KBM-7 (cell line): Measurements from ENCODE around the gene IL1RN.

Source experiments
- DNase-seq: peaks from one replicate; pipeline ENCODE4 v3.0.0-alpha.2; 2015
- in situ Hi-C: fragments of 300-500 bp; cut with MboI; formaldehyde crosslinking; loops from 2 replicates; pipeline ENCODE4 v1.14.3; 2020; ENCODE audit warnings: low sequenced_read_pairs, low pct_unique_long_range_greater_than_20kb, mixed read lengths

Gene IL1RN

GRCh38 chr2:113148606-113149552 is 21.5 kb downstream of the IL1RN start:
- DNase-seq: no peak
- in situ Hi-C loops: no loop called here

DNA sequence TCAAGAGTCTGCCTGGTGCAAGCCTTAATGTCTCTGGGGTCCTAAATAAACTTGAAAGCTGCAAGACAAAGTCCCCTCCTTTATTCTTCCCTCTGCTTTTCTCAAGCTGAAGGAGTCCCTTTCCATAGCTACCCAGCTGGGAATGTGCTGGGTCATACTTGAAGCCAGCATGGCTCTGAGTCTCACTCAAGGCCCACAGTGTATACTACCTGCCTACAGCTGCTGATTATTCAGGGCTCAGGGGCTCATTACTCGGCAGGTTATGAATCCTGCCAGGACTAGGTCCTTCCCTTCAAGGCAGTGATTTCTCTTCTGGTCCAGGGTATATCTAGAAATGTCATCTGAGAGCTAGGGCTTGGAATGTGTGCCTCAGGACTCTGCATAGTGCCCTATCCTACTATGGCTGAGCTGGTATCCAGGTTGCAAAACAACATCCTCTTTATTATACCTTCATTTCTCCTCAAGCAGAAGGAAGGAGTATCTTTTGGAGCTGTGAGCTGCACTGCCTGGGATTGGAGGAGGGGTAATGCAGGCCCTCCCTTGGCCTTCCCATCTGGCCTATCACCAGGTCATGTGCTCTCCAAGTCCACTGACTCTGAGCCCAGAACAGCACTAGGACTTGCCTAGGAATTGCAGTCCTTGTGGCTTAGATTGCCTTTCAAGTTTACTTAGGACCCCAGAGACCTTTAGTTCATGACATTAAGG is 22.3 kb downstream of the IL1RN start:
- in situ Hi-C loops: no loop called here
- no peak for DNase-seq

DNA sequence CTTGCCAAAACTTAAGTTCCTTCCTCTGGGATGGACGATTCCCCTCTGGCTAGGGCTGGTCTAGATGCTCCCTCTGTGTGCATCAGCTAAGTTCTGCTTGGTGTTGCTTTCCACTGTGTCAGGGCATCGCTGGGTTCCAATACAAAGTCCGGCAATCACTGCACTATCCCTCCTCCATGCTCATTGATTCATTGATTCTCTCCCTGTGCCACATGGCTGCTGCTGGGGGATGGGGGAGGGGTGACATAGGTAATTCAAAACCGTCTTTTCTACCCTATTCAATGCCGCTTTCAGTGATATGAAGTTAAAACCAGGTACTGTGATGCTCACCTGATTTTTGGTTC is 22.8 kb downstream of the IL1RN start:
- in situ Hi-C loops: no loop called here
- no peak for DNase-seq

DNA sequence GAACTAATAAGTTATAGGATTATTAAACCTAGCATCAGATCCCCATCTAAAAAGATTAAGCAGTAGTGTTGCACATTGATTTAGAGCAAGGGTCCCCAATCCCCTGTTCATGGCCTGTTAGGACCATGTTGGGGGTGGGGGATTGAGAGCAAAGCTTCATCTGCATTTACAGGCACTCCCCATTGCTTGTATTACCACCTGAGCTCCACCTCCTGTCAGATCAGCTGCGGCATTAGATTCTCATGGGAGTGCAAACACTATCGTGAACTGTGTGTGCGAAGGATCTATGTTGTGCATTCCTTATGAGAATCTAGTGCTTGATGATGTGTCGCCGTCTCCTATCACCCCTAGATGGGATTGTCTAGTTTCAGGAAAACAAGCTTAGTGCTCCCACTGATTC is 27.9 kb downstream of the IL1RN start:
- DNase-seq: no peak
- in situ Hi-C loops: no loop called here

DNA sequence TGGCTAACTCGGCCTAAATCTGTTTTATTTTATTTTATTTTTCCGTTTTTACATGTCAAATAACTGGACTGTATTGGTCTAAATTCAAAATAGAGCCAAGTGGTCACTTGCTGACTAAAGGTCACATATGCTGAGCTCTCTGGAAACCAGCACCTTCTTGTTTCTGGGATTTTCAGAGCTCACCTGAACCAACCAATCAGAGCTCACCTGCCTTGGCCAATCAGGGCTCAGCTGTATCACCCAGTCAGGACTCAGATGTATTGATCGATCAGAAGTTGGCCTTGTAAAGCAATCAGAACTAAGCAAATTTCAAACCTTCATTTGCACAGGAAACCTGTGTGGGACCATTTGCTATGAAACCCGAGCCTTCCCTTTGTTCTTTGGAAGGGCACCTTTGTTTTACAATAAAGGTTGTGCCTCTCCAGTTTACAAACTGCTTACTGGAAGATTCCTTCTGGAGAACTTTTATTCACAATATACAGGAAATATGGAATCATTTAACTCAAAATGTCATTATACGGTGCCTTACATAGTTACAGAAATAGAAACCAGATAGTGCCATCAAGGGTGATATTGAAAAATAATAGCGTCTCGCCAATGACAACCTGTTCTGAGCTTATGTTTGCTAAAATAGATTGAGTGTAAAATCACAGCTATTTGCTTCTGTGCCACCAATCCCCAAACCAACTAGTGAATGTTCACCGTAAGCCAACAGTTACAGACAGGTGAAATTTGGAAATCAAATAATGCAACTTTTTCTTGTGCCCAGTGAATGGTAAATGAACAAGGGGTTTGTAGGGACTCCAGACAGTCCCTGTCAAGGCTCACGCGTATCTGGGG is 29.1 kb downstream of the IL1RN start:
- in situ Hi-C loops: no loop called here
- DNase-seq: no peak

- DNase-seq: peak; percentile 44
- in situ Hi-C loops: no loop called here
Observed at GRCh38 chr2:113157118-113157896, 29.9 kb downstream of the IL1RN start.

DNA sequence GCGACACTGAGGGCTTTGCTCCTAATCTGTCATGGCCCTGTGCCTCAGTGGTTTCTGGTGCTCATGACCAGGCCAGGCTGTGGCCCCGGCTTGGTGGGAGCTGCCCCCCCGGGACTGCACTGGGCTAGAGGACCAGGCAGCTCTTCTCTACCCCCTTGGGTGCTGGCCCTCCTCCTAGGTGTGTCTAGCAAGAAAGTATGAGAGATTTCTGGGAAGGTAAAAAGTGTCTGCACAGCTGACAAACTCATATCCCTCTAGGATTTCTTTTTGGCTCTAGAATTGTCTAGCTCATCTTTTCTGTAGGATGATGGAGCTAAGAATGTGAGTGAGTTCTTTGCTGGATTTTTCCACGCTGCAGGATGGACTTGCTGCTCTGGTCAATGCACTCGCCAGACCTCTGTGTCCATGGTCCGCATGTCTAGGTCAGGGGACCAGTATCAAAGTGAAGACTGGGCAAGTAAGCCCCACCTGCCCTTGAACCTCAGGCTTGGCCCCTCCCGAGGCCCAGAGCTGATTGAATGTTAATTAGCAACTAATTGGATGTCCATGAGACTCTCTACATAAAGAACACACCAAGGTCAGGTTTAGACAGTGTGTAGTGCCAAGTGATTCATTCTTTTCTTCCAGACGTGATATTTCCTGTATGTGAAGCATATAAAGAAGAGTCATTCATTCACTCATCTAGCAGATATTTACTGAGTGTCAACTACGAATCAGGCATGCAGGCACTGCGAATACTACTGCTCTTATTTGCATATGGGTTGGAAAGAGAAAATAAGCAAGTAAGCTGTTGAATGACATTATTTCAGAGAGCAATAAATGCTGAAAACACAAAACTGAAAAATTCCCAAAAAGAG is 30.7 kb downstream of the IL1RN start:
- in situ Hi-C loops: no loop called here
- no peak for DNase-seq

GRCh38 chr2:113158884-113159553 is 31.6 kb downstream of the IL1RN start:
- no peak for DNase-seq
- in situ Hi-C loops: no loop called here

DNA sequence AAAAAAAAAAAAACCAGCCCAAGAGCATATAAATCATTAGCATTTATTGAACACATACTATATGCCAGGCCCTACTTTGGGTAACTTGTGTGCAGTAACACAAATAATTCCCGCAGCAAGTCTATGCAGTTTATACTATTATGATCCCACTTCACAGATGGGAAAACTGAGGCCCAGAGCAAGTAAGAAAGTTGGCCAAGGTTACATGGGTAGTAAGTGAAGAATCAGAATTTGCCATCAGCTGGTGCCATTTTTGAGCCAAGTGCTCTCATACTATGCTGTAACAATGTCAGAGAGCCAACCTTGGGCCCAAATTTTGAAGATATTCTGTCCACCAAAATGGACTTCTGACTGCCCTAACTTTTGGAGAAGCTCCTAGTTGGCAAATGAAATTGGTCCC is 32.9 kb downstream of the IL1RN start:
- DNase-seq: no peak
- in situ Hi-C loops: no loop called here

GRCh38 chr2:113160962-113161361 is 33.6 kb downstream of the IL1RN start:
- in situ Hi-C loops: no loop called here

DNA sequence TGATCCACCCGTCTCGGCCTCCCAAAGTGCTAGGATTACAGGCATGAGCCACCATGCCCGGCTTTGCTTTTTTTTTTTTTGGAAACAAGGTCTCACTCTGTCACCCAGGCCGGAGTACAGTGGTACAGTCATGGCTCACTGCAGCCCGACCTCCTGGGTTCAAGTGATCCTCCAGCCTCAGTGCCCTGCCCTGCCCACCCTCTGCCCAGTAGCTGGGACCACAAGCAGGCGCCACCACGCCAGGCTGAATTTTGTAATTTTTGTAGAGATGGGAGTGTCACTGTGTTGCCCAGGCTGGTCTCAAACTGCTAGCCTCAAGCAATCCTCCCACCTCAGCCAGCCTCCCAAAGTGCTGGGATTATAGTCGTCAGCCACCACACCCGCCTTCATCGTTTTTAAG is 34.8 kb downstream of the IL1RN start:
- DNase-seq: no peak
- in situ Hi-C loops: no loop called here

More at GRCh38 chr2:113160962-113161361, 33.6 kb downstream of the IL1RN start:
- no peak for DNase-seq

GRCh38 chr2:113162869-113163268 is 35.5 kb downstream of the IL1RN start:
- in situ Hi-C loops: no loop called here
- DNase-seq: no peak

DNA sequence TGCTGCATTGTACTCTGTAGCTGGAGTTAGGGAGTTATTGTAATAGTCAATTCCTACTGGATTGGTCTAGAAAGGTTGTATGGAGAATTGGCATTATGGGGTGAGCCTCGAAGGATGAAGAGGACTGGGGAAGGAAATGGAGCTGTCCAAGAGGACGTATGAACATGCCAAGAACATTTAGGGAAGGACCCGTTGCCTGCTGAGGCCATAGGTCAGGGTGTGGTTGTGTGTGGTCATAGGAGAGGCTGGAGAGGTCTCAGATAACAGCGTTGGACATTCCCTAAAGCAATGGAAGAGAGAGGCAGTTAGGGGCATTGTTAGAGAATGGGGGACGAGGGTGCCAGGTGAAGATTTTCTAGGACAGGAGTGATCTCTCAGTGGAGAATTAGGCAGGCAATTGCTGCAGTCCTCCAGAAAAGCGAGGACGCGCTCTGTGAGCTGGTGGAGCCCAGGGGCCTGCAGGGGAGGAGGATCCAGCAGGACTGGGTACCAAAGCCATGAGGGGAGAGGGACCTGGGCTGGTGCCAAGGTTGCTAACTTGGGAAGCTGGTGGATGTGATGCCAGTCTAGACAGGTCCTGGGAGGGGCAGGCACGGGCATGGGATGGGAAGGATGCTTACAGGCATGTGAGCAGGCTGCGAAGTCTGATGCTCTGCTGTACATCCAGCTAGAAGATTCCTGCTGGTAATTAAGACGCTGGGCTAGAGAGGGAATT is 37.0 kb downstream of the IL1RN start:
- in situ Hi-C loops: no loop called here
- no peak for DNase-seq

DNA sequence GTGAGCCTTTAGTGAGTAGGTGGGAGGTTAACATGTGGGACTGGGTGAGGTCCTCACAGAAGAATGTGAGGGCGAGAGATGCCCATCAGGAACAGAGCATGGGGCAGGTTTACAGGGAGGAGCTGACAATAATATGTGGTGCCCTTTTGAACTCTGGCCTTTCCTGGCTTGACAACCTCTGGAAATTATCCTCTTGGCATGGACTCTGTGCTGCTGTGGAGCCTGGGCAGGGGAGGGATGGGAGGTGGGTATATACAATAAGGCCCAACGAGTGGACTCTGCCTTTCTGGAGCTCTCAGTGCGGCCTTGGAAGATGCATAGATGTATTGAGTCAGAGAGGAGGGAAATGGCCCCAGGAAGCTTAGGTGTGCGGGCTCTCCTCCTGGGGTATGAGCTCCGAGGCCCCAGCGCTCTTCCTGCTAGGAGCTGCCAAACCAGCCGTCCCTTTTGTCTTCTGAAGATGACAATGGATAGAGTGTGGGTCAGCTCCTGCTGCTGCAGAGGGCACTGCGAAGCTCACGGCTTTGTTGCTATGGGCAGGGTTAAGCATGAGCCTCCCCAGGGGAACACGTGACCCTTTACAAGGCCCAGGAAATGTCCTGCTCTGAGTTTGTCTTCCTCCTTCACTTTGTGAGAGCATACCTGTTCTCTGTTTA is 37.7 kb downstream of the IL1RN start:
- DNase-seq: no peak
- in situ Hi-C loops: no loop called here

- in situ Hi-C loops: no loop called here
- DNase-seq: no peak
Observed at GRCh38 chr2:113166187-113166645, 38.8 kb downstream of the IL1RN start.

DNA sequence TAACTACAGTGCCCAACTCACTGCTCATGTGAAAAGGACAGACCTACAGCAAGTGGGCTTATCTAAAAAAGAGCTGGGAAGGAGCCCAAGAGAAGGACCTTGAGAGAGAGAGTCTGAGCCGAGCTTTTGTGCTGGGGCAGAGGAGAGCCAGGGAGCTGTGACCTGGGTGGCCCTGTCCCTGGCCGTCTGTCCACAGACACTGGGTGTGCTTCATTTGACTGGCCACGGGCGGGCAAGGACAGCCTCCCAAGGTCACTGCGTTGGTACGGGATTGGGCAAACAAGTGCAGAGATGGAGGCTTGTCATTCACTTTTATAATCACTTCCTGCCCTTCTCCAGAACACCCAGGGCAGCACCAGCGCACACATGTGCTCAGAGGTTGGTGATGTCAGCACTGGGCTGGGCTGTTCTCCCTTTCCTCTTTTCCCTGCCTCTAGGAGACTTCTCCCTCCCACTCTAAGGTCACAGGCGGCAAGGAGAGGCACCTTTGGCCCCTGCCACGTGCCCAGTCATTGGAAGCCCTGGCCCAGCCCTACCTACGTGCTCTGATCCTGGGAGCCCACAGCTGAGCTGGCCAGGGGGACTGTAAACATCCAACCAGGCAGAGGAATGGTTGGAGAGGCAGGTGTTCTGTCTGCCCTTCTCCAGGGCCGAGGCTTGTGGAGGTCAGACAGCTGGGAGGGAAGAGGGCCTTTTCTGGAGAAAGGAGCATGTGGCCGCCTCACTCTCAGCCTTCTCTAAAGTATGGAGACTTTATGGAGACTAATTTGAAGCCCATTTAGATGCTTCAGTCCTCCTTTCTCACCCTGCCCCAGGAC is 39.9 kb downstream of the IL1RN start:
- DNase-seq: peak; percentile 91
- in situ Hi-C loops: no loop called here
